HL-60/S4 treated with phorbol 12-myristate 13-acetate at 8.2 ng/mL for 4 days and 3 days (cell line): ENCODE results near the gene FHOD3.

Source experiments
- in situ Hi-C: fragments of 300-500 bp; cut with MboI; formaldehyde crosslinking; loops from 2 replicates; pipeline ENCODE4 v1.15.0; 2022; ENCODE audit warnings: low sequenced_read_pairs

The FHOD3 gene

GRCh38 chr18:36297417-36298125, at the start of gene FHOD3:
FHOD3 (plus strand) TSS chr18:36297713; CDS start chr18:36297836, 123 bp downstream.
- in situ Hi-C loops: no loop called here

GRCh38 chr18:36249392-36249791, 48.1 kb upstream of the FHOD3 start:
- in situ Hi-C loops: no loop called here

- in situ Hi-C loops: no loop called here
Measured at GRCh38 chr18:36250827-36251226, 46.7 kb upstream of the FHOD3 start.

GRCh38 chr18:36255072-36255698, 42.3 kb upstream of the FHOD3 start:
- in situ Hi-C loops: no loop called here

GRCh38 chr18:36256094-36256493, 41.4 kb upstream of the FHOD3 start:
- in situ Hi-C loops: no loop called here

- in situ Hi-C loops: no loop called here
Measured at GRCh38 chr18:36262971-36263370, 34.5 kb upstream of the FHOD3 start.

GRCh38 chr18:36264283-36264682, 33.2 kb upstream of the FHOD3 start:
- in situ Hi-C loops: no loop called here

- in situ Hi-C loops: no loop called here
Measured at GRCh38 chr18:36265015-36265414, 32.5 kb upstream of the FHOD3 start.

- in situ Hi-C loops: no loop called here
Measured at GRCh38 chr18:36269157-36269556, 28.4 kb upstream of the FHOD3 start.

- in situ Hi-C loops: no loop called here
Measured at GRCh38 chr18:36271153-36271552, 26.4 kb upstream of the FHOD3 start.

- in situ Hi-C loops: no loop called here
Measured at GRCh38 chr18:36273347-36273746, 24.2 kb upstream of the FHOD3 start.

GRCh38 chr18:36274083-36274715, 23.3 kb upstream of the FHOD3 start:
- in situ Hi-C loops: no loop called here

GRCh38 chr18:36275561-36275960, 22.0 kb upstream of the FHOD3 start:
- in situ Hi-C loops: no loop called here

GRCh38 chr18:36279001-36279400, 18.5 kb upstream of the FHOD3 start:
- in situ Hi-C loops: no loop called here

- in situ Hi-C loops: loop anchor here (10.0 kb wide), 2 partner anchors 257 to 527 kb away; no protein-coding TSS in a partner anchor
Measured at GRCh38 chr18:36281936-36282335, 15.6 kb upstream of the FHOD3 start.

GRCh38 chr18:36283448-36283847, 14.1 kb upstream of the FHOD3 start:
- in situ Hi-C loops: loop anchor here (10.0 kb wide), 2 partner anchors 259 to 529 kb away; no protein-coding TSS in a partner anchor

- in situ Hi-C loops: loop anchor here (10.0 kb wide), 2 partner anchors 259 to 529 kb away; no protein-coding TSS in a partner anchor
Measured at GRCh38 chr18:36284268-36284667, 13.2 kb upstream of the FHOD3 start.

- in situ Hi-C loops: loop anchor here (10.0 kb wide), 2 partner anchors 260 to 530 kb away; no protein-coding TSS in a partner anchor
Measured at GRCh38 chr18:36284671-36285295, 12.7 kb upstream of the FHOD3 start.

GRCh38 chr18:36287653-36288052, 9.9 kb upstream of the FHOD3 start:
- in situ Hi-C loops: loop anchor here (10.0 kb wide), 2 partner anchors 263 to 533 kb away; no protein-coding TSS in a partner anchor

- in situ Hi-C loops: loop anchor here (10.0 kb wide), 2 partner anchors 264 to 534 kb away; no protein-coding TSS in a partner anchor
Measured at GRCh38 chr18:36288689-36289088, 8.8 kb upstream of the FHOD3 start.

- in situ Hi-C loops: no loop called here
Measured at GRCh38 chr18:36294031-36294430, 3.5 kb upstream of the FHOD3 start.
